Body of pancreas (tissue), 4 donors: ENCODE results near the gene NTMT1. TPM values are rescaled to one million over a fixed set of nuclear protein-coding genes. Genes with fewer than 3 reads are reported as not detected.

ENCODE experiments used
- ATAC-seq: fragments of 150-250 bp; one replicate; pipeline ENCODE4 v1.9.1; 2016
- DNase-seq, 4 donors: peaks; one replicate each; pipeline ENCODE4 v3.0.0-alpha.2; 2019
- H3K27ac ChIP-seq, 4 donors: fragments of 200-600 bp; sonication (generic); 1 replicate in 3 of 4; 2 replicates in 1 of 4; pipeline versions ENCODE4 v1.5.1 to v1.6.1; 2016 to 2019; ENCODE audit warnings: mild to moderate bottlenecking in 1 of 4, mixed read lengths in 1 of 4, moderate library complexity in 1 of 4
- H3K27me3 ChIP-seq, 2 donors: fragments of 200-600 bp; sonication (generic); one replicate each; pipeline ENCODE4 v1.6.0; 2016; ENCODE audit warnings: mild to moderate bottlenecking in 1 of 2
- H3K36me3 ChIP-seq, 2 donors: fragments of 200-600 bp; sonication (generic); replicated peaks in 1 of 2; 2 replicates each; pipeline ENCODE4 v1.5.1; 2016; ENCODE audit warnings: low read depth in 2 of 2; ENCODE audit not compliant: insufficient read depth in 1 of 2
- H3K4me1 ChIP-seq: fragments of 200-600 bp; sonication (generic); one replicate; pipeline ENCODE4 v1.6.0; 2016
- H3K4me3 ChIP-seq, 2 donors: fragments of 200-600 bp; sonication (generic); 1 replicate in 1 of 2; 2 replicates in 1 of 2; pipeline ENCODE4 v1.5.1; 2016 to 2019
- H3K9me3 ChIP-seq, 3 donors: fragments of 200-600 bp; sonication (generic); 1 replicate in 2 of 3; 2 replicates in 1 of 3; pipeline ENCODE4 v1.5.1; 2016
- POLR2A ChIP-seq, 3 donors: fragments of 450-650 bp; IDR thresholded peaks; one replicate each; pipeline ENCODE4 v1.6.1; 2016; ENCODE audit warnings: antibody characterized with exemption in 3 of 3, mild to moderate bottlenecking in 2 of 3
- WGBS, 2 donors: methylation state at CpG; one replicate each; pipeline ENCODE4 v1.1.5; 2017; 5-methylcytosine and 5-hydroxymethylcytosine counted together
- intact Hi-C: fragments of 100-400 bp; cut with DNase I; formaldehyde crosslinking; loops from one replicate; pipeline ENCODE4 v1.15.1; 2023
- total RNA-seq, 2 donors: library from RNA; depleted of rRNA; stranded (reverse); fragments of >200 nt; gene quantifications; one replicate each; pipeline ENCODE4 v1.1.0, GENCODE V29; 2016
- TF ChIP-seq, protein P1 (sequence below), 7 experiments: fragments of 450-650 bp in 4 of 7; fragments of 200-600 bp in 3 of 7; sonication (generic) in 3 of 7; IDR thresholded peaks; one replicate each; pipeline ENCODE4 v1.5.1; 2016 to 2019; ENCODE audit warnings: antibody characterized with exemption in 7 of 7

The NTMT1 gene
- total RNA-seq, 2 donors from 2014 or later = 11.2 to 14.5 TPM

DNA sequence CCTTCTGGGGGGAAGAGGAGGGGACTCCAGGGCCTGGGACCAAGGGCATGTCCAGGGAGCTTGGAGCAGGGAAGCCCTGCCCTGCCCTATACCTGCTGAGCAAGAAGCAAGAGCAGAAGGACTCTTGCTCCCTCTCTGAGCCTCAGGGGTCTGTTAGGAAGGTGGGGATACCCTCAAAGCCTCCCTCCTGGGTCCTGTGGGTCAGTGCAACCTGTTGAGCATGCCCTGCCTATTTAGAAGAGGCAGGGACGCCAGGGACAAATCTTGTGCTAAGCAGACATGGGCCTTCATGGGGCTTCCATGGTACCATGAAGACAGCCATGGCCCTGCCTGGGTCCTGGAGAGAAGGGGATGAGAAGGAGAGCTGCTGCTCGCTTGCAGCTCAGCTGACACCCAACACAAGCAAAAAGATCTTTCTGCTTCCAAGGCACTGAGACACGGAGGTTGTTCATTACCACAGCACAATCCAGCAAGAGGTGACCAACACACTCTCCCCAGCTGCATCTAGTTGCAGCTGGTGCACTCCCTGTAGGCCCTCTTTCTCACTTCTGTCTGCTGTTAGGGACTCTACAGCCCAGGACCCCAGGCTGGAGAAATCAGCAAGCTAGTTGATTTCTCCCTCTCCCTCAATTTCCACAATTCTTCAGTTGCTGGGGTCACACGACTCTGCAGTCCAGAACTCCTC is 44.3 kb upstream of the NTMT1 start:
- DNase-seq = no peak
- 75 to 79% methylated on average over 3 to 4 of the region's 4 CpGs for WGBS, 2 donors
- intact Hi-C loops = no loop called here
- no peak for ATAC-seq
- H3K27ac ChIP-seq = no peak overlapping the region
- H3K27me3 ChIP-seq = no peaks in the 10 kb centered on the region
- no peak overlapping the region for H3K4me3 ChIP-seq
- no peaks in the 10 kb centered on the region for H3K4me1 ChIP-seq
- H3K9me3 ChIP-seq = no peaks in the 10 kb centered on the region
- no peak for TF ChIP-seq POLR2A (IDR thresholded peaks at IDR 0.05)
- TF ChIP-seq, protein P1, sequence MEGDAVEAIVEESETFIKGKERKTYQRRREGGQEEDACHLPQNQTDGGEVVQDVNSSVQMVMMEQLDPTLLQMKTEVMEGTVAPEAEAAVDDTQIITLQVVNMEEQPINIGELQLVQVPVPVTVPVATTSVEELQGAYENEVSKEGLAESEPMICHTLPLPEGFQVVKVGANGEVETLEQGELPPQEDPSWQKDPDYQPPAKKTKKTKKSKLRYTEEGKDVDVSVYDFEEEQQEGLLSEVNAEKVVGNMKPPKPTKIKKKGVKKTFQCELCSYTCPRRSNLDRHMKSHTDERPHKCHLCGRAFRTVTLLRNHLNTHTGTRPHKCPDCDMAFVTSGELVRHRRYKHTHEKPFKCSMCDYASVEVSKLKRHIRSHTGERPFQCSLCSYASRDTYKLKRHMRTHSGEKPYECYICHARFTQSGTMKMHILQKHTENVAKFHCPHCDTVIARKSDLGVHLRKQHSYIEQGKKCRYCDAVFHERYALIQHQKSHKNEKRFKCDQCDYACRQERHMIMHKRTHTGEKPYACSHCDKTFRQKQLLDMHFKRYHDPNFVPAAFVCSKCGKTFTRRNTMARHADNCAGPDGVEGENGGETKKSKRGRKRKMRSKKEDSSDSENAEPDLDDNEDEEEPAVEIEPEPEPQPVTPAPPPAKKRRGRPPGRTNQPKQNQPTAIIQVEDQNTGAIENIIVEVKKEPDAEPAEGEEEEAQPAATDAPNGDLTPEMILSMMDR (IDR thresholded peaks at IDR 0.05) = no peak
- H3K36me3 ChIP-seq = no peaks in the 10 kb centered on the region

DNA sequence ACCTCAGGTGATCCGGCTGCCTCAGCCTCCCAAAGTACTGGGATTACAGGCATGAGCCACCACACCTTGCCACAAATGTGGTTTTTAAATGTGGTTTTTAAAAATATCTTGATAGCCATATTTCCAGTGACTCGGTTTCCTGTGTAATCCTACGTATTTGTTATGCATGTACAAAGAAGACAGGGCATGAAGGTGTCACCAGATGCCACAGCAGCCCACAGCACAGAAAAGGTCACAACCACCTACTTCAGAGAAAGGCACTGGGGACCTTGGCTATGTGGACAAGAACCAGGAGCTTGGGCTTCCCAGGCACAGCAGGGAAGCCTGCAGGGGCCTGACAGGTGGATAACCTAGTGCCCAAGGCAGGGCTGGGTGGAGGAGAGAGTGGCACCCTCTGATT is 43.1 kb upstream of the NTMT1 start:
- ATAC-seq (no peak), DNase-seq (no peak)
- no peaks in the 10 kb centered on the region for H3K9me3 ChIP-seq
- no peak overlapping the region for H3K4me3 ChIP-seq
- H3K4me1 ChIP-seq = no peaks in the 10 kb centered on the region
- no peaks in the 10 kb centered on the region for H3K36me3 ChIP-seq
- intact Hi-C loops = no loop called here
- H3K27ac ChIP-seq = no peak overlapping the region
- 65 to 72% methylated on average over 3 of the region's 3 CpGs for WGBS, 2 donors
- H3K27me3 ChIP-seq = no peaks in the 10 kb centered on the region
- TF ChIP-seq, protein P1 (IDR thresholded peaks at IDR 0.05) = no peak
- TF ChIP-seq POLR2A (IDR thresholded peaks at IDR 0.05) = no peak

DNA sequence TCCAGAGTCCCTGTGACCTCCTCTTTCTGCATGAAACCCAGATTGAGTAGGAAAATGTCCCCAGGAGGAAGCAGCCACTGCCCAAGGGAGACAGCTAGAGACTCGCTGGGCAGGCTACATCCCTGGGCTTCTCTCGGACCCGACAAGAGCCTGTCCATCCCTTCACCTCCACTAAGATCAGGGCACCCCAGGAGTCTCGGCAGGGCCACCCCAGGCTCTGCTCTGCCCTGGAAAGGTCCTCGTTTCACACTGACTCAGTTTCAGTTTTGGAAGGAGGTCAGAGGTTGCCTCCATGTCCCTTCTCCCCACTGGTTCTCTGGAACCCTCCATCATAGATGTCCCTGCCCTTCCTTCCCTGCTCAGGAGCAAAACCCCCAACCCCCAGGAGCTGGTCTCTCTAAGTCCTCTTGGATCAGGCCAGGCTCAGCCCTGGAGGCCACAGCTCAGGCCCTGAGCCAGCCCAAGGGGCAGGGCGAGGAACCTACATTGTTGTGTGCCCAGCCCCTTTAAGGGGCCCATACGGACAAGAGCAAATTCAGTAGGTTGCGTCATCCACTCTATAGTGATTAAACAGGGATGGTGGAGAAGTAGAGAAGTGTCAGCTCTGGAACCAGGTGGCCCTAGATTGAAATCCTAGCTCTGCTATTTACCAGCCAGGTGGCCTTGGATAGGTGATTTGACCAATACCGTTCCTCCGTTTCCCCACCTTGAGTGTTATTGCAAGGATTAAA is 42.5 kb upstream of the NTMT1 start:
- H3K4me3 ChIP-seq = no peak overlapping the region
- intact Hi-C loops = no loop called here
- H3K36me3 ChIP-seq = no peaks in the 10 kb centered on the region
- DNase-seq (no peak), ATAC-seq (no peak)
- H3K27ac ChIP-seq = no peak overlapping the region
- WGBS, 2 donors = 70 to 73% methylated on average over 7 to 10 of the region's 10 CpGs
- no peaks in the 10 kb centered on the region for H3K4me1 ChIP-seq
- H3K9me3 ChIP-seq = no peaks in the 10 kb centered on the region
- TF ChIP-seq, protein P1 (IDR thresholded peaks at IDR 0.05) = no peak
- no peak for TF ChIP-seq POLR2A (IDR thresholded peaks at IDR 0.05)
- H3K27me3 ChIP-seq = no peaks in the 10 kb centered on the region

DNA sequence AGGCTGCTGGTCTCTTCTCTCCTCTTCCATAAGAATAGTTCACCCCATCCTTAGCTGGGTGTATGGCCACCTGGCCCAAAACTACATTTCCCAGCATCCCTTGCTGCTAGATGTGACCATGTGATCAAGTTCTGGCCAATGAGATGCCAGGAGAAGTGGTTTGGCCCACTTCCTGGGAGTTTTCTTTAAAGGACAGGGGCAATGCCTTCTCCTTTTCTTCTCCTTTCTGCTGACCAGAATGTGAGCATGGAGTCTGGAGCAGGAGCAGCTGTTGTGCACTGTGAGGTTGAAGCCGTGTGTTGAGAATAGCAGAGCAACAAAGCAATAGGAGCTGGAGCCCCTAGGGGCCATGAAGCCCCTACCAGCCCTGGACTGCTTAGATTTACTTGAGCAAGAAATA is 41.8 kb upstream of the NTMT1 start:
- 83 to 100% methylated on average over 1 of the region's 1 CpG for WGBS, 2 donors
- Histone ChIP-seq H3K27ac (no peak overlapping the region), H3K27me3 (no peaks in the 10 kb centered on the region), H3K4me3 (no peak overlapping the region), H3K9me3 (no peaks in the 10 kb centered on the region), H3K36me3 (no peaks in the 10 kb centered on the region), H3K4me1 (no peaks in the 10 kb centered on the region)
- ATAC-seq (peak; percentile 75), DNase-seq (peak; percentile 65 to 84 (median 72))
- intact Hi-C loops = no loop called here
- TF ChIP-seq, protein P1 (IDR thresholded peaks at IDR 0.05) = no peak
